Measurements from ENCODE around the gene RPL27.
A peak's percentile ranks its signal among the peaks of the same experiment; 100 is the strongest.
"Not testable (repeated sequence)": the region's sequence is repeated elsewhere in the genome, so short reads cannot be mapped to it uniquely, and the experiment has no call there.

The RPL27 gene

DNA sequence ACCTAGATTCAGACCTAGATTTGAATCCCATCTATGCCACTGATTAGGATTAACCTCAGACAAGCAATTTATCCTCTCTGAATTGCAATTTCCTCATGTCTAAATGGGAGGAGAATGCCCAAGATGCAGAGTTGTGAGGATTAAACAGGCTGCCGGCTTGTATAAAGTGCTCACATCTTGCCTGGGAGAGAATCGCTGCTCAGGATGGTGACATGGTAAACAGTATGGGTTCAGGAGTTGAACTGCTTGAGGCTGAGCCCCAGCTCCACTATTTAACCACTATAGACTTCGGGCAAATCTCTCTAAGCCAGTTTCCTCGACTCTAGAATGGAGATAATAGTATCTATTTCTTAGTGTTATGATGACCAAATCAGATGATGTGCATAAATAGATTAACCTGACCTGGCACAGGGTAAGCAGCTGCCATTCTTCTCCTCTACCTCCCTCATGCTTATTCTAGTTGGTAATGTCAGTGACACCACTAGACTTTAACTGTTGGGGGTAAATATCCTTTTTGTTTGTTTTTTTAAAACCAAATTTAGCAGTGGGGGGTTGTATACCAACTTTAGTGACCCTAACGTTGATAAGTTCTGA lies 732 bp upstream of the RPL27 start:
- no peak for DNase-seq

DNA sequence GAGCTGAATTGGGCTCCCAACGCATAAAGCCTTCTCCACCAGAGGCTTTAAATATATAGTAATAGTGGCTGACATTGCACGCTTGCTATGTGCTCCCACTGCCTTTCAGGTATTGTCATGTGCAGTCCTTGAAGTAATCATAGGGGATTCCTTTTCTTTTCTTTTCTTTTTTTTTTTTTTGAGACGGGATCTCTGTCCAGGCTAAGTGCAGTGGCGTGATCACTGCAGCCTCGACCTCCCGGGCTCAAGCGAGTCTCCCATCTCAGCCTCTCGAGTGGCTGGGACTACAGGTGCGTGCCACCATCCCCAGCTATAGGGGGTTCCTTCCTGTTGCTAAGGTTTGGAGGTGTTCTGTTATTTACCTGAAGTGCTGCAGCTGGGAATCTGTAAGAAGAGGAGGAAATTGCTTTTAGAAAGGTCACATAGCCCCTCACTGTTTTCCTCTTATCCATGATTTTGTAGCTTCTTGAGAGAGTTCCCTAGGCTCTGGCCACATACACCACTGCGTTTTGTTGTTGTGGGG lies 845 bp downstream of the RPL27 start:
- no peak for DNase-seq

DNA sequence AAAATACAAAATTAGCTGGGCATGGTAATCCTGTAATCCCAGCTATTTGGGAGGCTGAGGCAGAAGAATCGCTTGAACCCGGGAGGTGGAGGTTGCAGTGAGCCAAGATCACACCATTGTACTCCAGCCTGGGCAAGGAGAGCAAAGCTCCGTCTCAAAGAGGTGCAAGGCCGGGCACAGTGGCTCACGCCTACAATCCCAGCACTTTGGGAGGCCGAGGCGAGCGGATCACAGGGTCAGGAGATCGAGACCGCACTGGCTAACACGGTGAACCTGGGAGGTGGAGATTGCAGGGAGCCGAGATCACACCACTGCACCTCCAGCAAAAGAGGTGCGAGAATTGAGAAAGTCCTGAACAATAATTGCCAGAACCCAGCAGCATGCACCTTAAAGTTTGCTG lies 2.7 kb downstream of the RPL27 start:
- not testable (repeated sequence) for DNase-seq

DNA sequence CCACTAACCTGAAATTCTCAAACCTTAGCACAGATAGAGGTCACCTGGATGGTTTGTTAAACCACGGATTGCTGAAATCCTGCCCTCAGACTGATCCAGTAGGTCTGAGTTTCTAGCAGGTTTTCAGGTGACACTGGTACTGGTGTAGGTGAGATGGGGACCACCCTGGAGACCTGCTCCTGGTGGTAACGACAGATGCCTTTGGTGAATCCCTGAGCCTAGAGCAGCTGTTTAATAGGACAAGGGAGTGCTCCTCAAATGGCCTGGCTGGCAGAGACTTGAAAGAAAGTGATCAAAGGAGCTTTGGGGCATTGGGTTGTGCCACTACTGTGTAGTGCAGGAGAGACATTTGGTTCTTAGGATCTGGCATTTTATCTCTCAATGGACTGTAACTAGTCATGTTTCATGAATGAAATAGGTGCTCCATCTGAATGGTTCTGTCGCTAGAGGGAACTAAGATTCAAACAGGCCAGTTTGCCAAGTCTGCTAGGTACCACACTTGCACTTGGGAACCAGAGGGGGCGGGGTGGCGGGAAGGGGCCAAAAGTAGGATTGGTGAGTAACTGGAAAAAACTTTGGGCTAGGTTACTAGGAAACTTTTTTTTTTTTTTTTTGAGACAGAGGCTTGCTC lies 5.4 kb downstream of the RPL27 start:
- DNase-seq, result no peak

DNA sequence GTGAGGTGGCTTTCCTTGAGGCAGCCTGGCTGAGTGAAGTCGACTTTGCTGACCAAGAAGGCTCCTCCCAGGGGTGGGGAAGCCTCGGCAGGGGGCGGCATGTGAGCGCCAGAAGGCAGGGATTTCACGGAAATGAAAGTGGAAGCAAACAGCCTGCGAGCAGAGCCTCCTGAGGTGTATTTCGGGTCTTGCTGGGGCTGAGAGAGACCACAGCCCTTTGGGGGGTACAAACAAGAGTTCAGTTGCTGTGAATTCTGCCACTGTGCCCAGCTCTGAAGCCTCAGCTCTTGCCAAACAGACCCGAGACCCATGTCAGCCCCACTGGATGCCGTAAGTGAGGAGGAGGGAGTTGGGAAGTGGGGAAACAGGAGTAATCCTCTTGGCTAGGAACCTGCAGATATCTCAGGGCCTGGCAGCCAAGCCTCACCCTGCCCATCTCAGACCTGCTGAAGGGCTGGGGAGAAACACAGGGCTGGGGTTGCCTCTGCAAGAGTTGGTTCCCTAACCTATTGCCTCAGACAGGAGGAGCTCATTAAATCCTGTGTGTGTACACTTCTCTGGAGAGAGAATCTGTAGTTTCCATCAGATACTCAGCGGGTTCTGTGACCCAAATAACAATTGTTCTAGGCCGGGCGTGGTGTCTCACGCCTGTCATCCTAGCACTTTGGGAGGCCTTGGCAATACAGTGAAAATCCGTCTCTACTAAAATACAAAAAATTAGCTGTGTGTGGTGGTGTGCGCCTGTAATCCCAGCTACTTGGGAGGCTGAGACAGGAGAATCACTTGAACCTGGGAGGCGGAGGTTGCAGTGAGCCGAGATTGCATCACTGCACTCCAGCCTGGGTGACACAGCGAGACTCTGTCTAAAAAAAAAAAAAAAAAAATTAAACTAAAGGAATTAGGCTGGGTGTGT lies 8.7 kb downstream of the RPL27 start, which contains the start of gene IFI35:
IFI35 (plus strand) TSS at position 146 of the 913 bp plus-strand sequence; CDS start at position 310, 164 bp downstream.
- DNase-seq, result peak; percentile 89

DNA sequence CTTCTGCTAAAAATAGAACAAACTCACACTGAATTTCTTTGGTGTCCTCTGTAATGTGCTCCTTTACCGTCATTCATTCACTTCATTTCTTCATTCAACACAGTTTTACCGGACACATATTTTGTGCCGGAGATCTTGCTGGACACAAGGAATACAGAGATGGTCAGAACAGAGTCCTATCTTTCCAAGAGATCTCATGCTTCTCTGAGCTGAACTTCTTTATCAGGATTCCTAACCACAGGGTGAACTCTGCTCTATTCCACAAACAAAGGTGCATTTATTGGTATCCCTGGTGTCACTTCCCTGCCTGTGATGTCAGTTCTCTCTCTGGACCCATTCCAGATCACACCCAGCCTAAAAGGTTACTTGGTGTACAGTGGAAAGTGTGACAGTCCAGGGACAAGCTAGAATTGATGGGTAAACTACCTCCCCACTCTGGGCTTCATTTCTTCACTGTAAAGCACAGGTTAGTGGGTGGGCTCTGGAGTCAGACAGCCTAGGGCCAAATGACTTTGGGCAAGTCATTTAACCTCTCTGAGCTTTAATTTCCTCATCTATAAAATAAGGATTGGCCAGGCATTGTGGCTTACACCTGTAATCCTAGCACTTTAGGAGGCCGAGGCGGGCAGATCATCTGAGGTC lies 12.6 kb downstream of the RPL27 start:
- no peak for DNase-seq

DNA sequence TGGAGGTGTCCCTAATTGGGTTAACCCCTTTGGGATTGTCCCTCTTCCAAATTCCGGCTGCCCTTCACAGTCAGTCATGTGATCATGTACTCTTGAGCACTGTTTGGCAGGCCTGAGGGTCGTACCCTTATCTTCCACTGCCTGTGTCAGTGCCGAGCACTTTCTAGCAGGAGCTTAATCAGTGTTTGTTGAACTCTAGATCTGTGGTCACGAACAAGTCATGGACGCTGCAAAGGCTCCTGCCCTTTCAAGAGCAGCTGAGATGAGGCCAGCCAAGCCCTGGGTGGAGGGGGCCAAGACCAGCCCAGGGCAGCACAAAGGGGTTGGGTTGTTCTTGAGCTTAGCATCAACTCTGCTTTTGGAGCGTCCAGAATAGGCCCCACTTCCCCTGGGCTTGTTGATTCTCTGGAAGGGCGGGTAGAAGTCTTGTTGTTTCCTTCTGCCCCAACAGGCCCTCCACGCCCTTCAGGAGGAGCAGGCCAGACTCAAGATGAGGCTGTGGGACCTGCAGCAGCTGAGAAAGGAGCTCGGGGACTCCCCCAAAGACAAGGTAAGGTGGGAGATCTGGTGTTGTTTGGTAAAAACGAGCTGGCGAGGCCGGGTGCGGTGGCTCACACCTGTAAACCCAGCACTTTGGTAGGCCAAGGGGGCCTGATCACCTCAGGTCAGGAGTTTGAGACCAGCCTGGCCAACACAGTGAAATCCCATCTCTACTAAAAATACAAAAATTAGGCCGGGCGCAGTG lies 13.7 kb downstream of the RPL27 start:
- DNase-seq, result no peak

DNA sequence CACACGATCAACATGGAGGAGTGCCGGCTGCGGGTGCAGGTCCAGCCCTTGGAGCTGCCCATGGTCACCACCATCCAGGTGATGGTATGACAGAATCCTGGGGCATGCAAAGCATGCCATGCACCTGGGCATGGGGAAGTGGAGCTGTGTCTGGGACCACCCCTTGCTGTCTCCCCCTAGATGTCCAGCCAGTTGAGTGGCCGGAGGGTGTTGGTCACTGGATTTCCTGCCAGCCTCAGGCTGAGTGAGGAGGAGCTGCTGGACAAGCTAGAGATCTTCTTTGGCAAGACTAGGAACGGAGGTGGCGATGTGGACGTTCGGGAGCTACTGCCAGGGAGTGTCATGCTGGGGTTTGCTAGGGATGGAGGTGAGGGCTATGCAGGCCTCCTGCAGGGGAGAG lies 15.1 kb downstream of the RPL27 start:
- no peak for DNase-seq

DNA sequence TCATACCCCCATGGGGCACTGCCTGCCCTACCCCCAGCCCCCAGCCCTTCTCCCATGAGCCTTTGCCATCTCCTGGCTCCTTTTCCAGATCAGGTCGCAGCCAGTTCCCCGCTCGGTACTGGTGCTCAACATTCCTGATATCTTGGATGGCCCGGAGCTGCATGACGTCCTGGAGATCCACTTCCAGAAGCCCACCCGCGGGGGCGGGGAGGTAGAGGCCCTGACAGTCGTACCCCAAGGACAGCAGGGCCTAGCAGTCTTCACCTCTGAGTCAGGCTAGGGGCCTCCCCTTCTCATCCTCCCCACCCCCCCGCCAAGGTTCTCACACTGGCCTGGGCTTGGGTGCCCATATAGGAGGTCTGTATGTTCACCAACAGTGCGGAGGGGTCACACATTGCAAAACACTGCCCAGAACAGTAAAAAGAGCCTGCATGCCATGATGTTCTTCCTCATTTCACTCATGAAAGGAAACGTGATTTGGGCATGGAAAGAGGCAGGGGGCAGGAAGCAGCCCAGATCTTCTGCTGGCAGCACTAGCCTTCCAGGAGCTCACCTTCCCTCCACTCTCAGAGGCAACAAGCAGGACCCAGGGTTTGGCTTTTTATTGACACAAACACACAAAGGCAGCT lies 15.9 kb downstream of the RPL27 start:
- DNase-seq, result no peak

DNA sequence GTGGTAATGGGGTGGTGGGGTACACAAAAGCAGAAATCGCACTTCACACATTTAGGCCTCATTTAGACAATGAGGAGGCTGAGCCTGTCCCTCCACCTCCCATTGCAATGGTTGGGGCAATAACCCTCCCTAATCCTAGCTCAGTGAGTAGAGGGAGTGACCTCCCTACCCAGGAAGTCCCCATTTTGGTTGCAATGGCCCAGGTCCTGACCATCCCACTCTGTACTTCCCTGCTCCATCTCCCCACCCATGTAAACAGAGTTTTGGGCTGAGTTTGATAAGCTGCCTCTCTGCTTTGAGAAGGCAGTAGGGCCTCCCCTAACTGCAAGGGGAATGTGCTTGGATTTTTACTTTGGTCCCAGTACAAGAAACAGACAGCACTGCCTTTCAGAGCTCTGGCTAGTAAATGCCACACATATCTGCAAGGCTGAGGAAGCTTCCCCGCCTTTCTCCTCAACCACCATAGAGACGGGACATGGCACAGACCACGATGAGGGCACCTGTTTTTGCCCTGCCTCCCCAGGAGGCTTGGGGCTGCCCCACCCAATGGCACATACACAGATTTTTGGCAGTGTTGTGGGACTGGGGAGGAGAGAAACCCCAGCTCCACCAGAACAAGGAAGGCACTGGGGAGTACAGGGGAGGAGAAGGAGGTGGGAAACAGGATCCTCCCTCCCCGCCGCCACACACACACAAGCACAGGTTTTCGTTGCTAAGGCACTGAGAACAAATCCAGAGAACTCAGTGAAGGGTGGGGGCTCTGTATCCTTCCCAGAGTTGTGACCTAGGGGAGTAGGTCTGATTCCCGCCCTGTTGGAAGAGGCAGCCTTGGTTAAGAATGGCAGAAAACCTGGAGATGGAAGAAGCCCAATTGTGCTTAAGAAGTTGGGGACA lies 16.7 kb downstream of the RPL27 start:
- no peak for DNase-seq

DNA sequence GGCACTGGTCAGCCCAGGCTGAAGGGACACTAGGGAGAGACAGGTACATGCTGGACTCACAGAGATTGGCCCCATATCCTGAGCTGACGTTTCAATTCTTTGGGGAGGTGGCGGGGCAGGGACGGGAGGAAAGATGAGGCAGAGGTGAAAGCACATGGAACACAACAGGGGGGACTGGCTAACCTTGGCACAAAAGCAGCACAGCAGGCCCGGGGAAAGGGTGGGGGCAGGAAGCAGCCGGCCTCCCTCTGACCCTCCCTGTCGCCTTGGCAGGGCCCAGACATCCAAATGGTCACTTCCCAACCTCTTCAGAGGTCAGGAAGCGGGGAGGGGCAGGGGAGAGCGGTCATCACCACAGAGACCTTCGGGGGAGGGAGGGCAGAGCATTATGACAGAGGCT lies 17.4 kb downstream of the RPL27 start:
- no peak for DNase-seq

DNA sequence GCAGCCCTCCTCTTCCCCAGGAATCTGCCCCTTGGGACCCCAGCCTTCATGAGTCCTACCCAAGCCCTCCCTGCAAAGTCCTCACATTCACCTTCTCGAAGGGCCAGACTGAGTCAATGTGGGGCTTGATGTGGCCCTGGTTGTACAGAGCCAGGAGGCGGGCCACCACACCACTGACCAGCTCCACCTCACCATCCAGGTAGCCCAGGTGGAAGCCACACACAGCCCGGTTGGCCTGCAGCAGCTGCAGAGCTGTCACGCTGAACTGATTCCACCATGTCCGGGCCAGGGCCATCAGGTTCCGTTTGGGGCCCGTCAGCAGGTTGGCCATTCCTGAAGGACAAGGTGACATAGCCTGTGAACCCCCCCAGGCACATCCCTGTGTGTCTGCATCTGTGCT lies 18.0 kb downstream of the RPL27 start:
- DNase-seq, result no peak

DNA sequence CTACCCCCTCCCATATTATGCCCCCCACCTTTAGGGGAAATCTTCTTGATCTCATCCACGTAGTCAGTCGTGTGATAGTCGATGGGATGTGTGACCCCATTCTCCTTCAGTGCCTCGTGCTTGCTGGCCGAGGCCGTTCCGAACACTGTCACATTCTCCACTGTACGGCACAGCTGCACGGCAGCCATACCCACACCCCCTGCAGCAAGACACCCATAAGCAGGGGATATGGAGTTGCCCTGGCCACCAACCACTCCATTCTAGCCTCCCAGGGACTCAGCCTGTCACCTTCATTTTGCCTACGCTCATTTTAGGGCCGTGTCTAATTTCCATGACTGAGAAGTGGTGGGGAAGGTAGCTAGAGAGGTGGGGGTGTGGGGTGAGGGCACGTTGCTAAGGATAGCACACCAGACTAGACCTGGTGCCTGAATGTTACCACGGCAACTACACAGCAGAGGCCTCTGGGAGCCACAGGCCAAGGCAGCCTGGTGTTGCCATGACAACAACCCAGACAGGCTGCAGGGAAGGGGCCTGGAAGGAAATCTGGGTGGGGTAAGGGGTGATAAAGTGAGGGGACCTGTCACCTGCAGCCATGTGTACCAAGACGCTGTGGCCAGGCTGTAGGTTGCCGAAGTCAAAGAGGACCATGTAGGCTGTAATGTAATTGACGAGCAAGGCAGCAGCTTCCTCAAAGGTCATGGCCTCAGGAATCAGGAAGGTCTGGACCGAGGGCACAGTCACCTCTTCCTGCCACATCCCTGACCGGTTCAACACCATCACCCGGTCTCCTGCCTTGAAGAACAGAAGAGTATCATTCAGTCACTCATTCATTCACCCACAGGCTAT lies 20.0 kb downstream of the RPL27 start:
- DNase-seq, result no peak

DNA sequence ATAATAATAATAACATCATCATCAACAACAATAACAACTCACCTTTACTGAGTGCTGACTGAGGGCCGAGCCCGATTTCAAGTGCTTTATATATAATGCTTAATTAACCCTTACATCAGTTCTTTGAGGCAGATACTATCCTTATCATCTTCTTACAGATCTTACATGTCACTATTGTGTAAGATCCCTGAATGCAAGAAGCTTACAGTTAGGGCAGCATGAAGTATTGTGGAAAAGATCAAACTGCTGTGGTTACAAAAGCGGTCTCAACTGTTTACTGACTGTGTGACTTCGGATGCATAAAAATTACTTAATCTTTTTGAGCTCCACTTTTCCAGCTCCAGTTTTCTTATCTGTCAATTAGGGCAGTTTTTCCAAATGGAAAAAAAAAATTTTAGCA lies 20.7 kb downstream of the RPL27 start:
- DNase-seq, result no peak

DNA sequence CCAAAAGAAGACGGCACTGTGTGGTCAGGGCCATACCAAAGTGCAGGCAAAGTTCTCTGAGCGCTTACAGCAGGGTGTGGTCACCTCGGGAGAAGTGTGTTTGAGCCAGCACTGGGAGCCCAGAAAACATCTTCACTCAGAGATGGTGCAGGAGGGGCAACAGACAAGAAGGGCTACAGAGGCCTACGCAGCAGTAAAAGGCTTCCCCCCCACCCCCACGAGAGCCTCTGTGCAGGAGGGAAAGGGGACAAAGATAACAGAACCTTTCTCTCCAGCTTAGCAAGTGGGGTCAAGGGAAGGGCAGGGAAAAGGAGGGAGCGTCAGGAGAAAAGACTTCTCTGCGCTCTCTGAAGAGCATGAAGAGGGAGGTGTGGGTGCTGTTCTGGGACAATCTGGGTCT lies 21.2 kb downstream of the RPL27 start:
- DNase-seq, result no peak

DNA sequence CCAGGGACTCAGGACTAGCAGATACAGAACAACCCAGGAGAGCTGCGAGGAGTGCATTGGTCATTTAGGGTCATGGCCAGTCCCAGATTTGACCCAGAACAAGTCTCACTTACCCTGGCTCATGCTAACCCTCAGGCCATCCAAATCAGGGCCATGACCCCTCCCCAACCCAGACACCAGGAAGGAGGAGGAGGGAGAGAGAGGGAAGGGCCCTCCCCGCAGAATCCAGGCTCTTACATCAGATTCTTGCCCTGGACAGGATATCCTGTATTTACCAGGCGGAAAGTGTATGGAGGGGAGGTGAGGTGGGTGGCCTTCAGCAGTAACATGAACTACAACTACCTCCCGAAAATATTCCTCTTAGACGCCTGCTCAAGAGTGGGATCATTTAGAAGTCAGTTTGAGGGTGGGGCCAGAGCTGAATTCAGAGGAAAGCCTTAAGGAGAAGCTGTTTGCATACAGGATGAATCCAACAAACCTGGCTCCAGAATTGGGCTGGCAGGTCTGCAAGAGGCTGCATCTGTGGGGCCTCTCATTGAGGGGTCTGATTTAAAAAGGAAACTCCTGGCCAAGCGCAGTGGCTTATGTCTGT lies 21.9 kb downstream of the RPL27 start:
- DNase-seq, result no peak

DNA sequence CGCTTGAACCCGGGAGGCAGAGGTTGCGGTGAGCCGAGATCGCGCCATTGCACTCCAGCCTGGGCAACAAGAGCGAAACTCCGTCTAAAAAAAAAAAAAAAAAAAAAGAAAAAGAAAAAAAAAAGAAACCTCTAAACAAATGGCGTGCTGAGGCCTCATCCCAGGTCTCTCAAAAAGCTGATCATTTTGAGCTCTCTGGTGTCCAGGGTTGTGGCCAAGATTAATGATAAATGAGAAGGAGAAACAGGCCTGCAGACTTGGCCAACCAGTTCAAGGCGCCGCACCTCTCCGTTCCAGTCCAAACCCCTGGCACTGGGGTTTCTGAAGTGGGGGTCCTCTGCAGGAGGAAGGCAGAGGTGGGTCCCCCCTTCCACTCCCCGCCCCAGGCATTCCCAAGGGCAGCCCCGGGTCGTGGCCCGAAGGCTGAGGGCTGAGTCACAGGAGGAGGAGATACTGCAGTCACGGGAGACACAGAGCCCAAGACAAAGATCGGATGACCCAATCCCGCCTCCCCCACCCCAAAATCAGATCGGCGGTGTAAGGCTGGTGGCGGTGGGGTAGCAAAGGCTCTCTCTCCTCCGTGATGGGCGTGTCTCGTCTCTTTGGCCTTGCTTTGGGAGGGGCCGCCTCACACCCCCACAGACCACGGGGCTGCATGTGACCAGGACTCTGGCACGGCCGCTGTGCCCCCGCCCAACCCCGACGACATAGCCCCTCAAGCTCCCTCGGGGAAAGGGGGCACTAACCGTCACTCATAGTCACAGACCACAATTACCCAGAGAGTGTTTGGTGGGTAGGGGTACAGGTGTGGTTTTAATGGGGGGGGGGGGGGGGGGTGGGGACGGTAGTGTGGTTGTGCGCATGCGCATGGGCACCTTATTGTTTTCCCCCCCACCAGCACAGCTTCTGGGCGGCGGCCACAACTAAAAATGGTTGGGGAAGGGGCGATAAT lies 22.8 kb downstream of the RPL27 start:
- no peak for DNase-seq
